ENCODE measurements around the gene OLFM1.

DNA sequence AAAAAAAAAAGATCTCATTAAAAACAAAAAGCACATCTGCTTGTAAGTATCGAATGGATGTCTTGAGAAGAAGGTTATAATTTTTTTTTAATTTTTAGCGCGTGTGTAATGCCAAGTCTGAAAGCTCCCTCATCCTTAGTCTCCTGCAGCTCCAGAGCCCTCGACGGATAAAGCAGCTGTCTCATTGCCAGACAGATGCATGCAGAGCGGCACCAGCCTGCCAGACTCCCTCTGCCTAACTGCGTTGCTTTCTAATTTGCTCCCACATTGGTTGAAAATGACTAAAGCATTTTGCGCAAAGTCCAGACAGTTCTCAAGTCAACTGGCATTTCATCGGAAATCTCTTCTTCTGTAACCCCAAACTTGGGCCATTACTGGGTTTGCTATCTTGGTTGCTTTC lies 29.4 kb downstream of the OLFM1 start:
- TF ChIP-seq POLR2A (IDR thresholded peaks at IDR 0.05; ENCODE audit: borderline replicate concordance, extremely low read depth, insufficient read depth, insufficient read length): no peak
- TF ChIP-seq, protein P1, sequence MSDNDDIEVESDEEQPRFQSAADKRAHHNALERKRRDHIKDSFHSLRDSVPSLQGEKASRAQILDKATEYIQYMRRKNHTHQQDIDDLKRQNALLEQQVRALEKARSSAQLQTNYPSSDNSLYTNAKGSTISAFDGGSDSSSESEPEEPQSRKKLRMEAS (IDR thresholded peaks at IDR 0.05): no peak
- TF ChIP-seq, protein P2, sequence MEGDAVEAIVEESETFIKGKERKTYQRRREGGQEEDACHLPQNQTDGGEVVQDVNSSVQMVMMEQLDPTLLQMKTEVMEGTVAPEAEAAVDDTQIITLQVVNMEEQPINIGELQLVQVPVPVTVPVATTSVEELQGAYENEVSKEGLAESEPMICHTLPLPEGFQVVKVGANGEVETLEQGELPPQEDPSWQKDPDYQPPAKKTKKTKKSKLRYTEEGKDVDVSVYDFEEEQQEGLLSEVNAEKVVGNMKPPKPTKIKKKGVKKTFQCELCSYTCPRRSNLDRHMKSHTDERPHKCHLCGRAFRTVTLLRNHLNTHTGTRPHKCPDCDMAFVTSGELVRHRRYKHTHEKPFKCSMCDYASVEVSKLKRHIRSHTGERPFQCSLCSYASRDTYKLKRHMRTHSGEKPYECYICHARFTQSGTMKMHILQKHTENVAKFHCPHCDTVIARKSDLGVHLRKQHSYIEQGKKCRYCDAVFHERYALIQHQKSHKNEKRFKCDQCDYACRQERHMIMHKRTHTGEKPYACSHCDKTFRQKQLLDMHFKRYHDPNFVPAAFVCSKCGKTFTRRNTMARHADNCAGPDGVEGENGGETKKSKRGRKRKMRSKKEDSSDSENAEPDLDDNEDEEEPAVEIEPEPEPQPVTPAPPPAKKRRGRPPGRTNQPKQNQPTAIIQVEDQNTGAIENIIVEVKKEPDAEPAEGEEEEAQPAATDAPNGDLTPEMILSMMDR (IDR thresholded peaks at IDR 0.05 in 2 of 3, conservative IDR thresholded peaks at IDR 0.05 in 1 of 3; ENCODE audit: borderline replicate concordance in 1 of 3, insufficient read depth in 1 of 3, low read depth in 2 of 3, low read length in 2 of 3): no peak
